T-cell (primary cell): ENCODE measurements around the gene OR4D1. TPM values are rescaled to one million over a fixed set of nuclear protein-coding genes. Genes with fewer than 3 reads are reported as not detected.
A peak's percentile ranks its signal among the peaks of the same experiment; 100 is the strongest.

Experiments used
- ATAC-seq, 4 experiments: fragments of 200-7000 bp in 3 of 4; fragments of 150-1000 bp in 1 of 4; cut with Tn5 transposase; replicated peaks in 1 of 4; 1 replicate in 3 of 4; 2 replicates in 1 of 4; pipeline ENCODE4 v1.10.0; 2021; ENCODE audit warnings: moderate library complexity in 3 of 4, mild to moderate bottlenecking in 2 of 4, moderate number of reproducible peaks in 1 of 4
- CTCF ChIA-PET, 2 donors: fragments of 300-600 bp; sonication (Branson Sonifier 250); formaldehyde crosslinking; loops; one replicate each; lab custom pipeline; 2022; ENCODE audit warnings: antibody characterized with exemption in 2 of 2; lab: Charles Lee
- POLR2A ChIA-PET, 2 donors: fragments of 300-600 bp; sonication (Branson Sonifier 250); formaldehyde crosslinking; loops; one replicate each; lab custom pipeline; 2022; ENCODE audit warnings: antibody characterized with exemption in 2 of 2; lab: Charles Lee
- DNase-seq, 35 experiments: peaks; one replicate each; pipeline versions ENCODE4 v3.0.0 to v3.0.0-alpha.2; 2013 to 2023
- H3K27ac ChIP-seq: one replicate; pipeline ENCODE4 v1.5.1; 2013; ENCODE audit warnings: low read length
- H3K27me3 ChIP-seq, 2 experiments: replicated peaks in 1 of 2; 1 replicate in 1 of 2; 2 replicates in 1 of 2; pipeline versions ENCODE4 v1.6.1 to v1.7.0; 2013; ENCODE audit warnings: low read length in 1 of 2, mixed read lengths in 1 of 2; ENCODE audit not compliant: control insufficient read depth in 2 of 2, insufficient read depth in 2 of 2; ENCODE audit errors: extremely low read depth in 1 of 2
- H3K36me3 ChIP-seq, 2 donors: 1 replicate in 1 of 2; 2 replicates in 1 of 2; pipeline versions ENCODE4 v1.6.1 to v1.7.0; 2013; ENCODE audit warnings: low read length in 1 of 2; ENCODE audit not compliant: control insufficient read depth in 2 of 2, insufficient read depth in 1 of 2; ENCODE audit errors: extremely low read depth in 1 of 2
- H3K4me1 ChIP-seq, 2 experiments: 1 replicate in 1 of 2; 2 replicates in 1 of 2; pipeline versions ENCODE4 v1.6.1 to v1.7.0; 2013; ENCODE audit warnings: low read length in 2 of 2, mixed read lengths in 1 of 2; ENCODE audit not compliant: insufficient read depth in 2 of 2, control insufficient read depth in 1 of 2; ENCODE audit errors: extremely low read depth in 1 of 2
- H3K4me3 ChIP-seq, 2 donors: 1 replicate in 1 of 2; 2 replicates in 1 of 2; pipeline versions ENCODE4 v1.5.1 to v1.7.0; 2013; ENCODE audit warnings: mild to moderate bottlenecking in 2 of 2, low read length in 1 of 2, moderate library complexity in 1 of 2; ENCODE audit not compliant: control insufficient read depth in 1 of 2; ENCODE audit errors: extremely low read depth in 1 of 2
- H3K9me3 ChIP-seq: 2 replicates; pipeline ENCODE4 v1.7.0; 2013
- H3K27ac Mint-ChIP-seq, 2 donors: one replicate each; pipeline ENCODE4 v1.8.0; 2020 to 2021; ENCODE audit warnings: mild to moderate bottlenecking in 2 of 2, mixed read lengths in 2 of 2
- H3K27me3 Mint-ChIP-seq, 2 donors: one replicate each; pipeline ENCODE4 v1.8.0; 2021 to 2022; ENCODE audit warnings: mixed read lengths in 2 of 2
- H3K36me3 Mint-ChIP-seq: one replicate; pipeline ENCODE4 v1.8.0; 2021; ENCODE audit warnings: mixed read lengths
- H3K4me1 Mint-ChIP-seq, 3 donors: one replicate each; pipeline ENCODE4 v1.8.0; 2020 to 2022; ENCODE audit warnings: mixed read lengths in 3 of 3, mild to moderate bottlenecking in 1 of 3
- H3K4me3 Mint-ChIP-seq, 3 donors: one replicate each; pipeline ENCODE4 v1.8.0; 2020 to 2022; ENCODE audit warnings: mild to moderate bottlenecking in 3 of 3, mixed read lengths in 3 of 3, moderate library complexity in 3 of 3
- H3K9me3 Mint-ChIP-seq, 3 donors: one replicate each; pipeline ENCODE4 v1.8.0; 2020 to 2022; ENCODE audit warnings: mixed read lengths in 3 of 3
- whole genome bisulfite sequencing: methylation state at CpG from one replicate; pipeline ENCODE4 v1.1.5; 2013; ENCODE audit warnings: missing lambda C conversion rate; ENCODE audit not compliant: insufficient coverage; 5-methylcytosine and 5-hydroxymethylcytosine counted together
- total RNA-seq, 35 experiments: library from RNA in 6 of 35; stranded (reverse) in 6 of 35; fragments of 120-200 nt in 1 of 35; gene quantifications; one replicate each; pipeline versions ENCODE4 v1.2.1 to v1.2.4 and lab custom pipeline; 2013 to 2026

Gene OR4D1
- total RNA-seq, 5 donors from 2014 or later (not counting 1 experiment from before 2014, with no cell fraction given), result 1.3 to 2.2 (median 1.8) TPM

DNA sequence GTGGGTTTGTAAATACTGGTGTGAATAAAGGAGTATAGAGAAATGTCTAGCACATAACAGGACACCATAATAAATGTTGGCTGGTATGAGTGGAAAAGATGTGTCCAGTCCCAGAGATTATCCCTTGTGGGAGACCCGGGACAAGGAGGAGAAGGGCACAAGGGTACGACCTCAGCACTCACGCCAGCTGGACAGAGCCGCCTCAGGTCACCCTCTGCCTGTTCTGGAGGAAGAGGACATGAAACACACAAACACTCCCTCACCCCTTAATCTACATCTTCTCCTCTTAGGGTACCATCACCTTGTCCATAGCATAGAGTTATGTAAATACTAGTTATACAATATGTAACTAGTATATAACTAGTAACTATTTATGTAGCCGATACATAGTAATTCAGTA lies 38.2 kb upstream of the OR4D1 start:
- H3K27ac ChIP-seq, result no peak overlapping the region
- no peak overlapping the region for H3K27ac Mint-ChIP-seq
- H3K4me1 Mint-ChIP-seq, result no peaks in the 10 kb centered on the region
- no peak for ATAC-seq
- no CpG with 5 or more reads among the region's 5 CpGs for WGBS
- POLR2A ChIA-PET, result no interaction called here
- no peak overlapping the region for H3K4me3 Mint-ChIP-seq
- DNase-seq, result no peak
- H3K4me1 ChIP-seq, result no peaks in the 10 kb centered on the region
- H3K36me3 Mint-ChIP-seq, result no peaks in the 10 kb centered on the region
- H3K4me3 ChIP-seq, result no peak overlapping the region
- H3K36me3 ChIP-seq, result no peaks in the 10 kb centered on the region
- peaks cover 0 to 3% of the 10 kb centered on the region in 2 donors for H3K27me3 Mint-ChIP-seq
- peaks cover 0 to 15% of the 10 kb centered on the region in 2 experiments for H3K27me3 ChIP-seq
- H3K9me3 ChIP-seq, result no peaks in the 10 kb centered on the region
- CTCF ChIA-PET, result interaction anchor here in 1 of 2 donors (0.7 to 1.4 kb wide), 3 partner anchors 22 to 110 kb away, joined by 3 to 4 read pairs (median 3); no protein-coding TSS in a partner anchor
- H3K9me3 Mint-ChIP-seq, result no peaks in the 10 kb centered on the region

DNA sequence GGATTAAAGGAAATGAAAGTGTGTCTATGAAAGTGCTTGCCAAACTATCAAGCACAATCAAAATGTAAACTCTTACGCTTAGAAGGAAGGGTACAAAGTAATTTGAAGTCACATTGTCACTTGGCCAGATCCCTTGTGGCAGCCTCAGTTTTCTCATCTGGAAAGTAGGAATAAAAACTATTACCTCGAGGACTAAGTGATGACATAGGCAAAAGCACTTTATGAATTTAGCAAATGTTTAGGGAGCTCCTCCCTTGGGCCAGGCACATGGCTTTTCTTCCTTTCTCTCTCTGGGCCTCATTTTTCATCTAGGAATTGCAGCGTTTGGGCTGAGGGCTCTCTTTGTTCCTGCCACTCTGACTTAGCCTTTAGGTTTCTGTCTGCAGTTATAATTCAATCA lies 36.5 kb upstream of the OR4D1 start:
- WGBS, result 58% methylated on average over 2 of the region's 3 CpGs
- Histone ChIP-seq H3K9me3 (no peaks in the 10 kb centered on the region), H3K27ac (no peak overlapping the region), H3K4me1 (no peaks in the 10 kb centered on the region), H3K4me3 (no peak overlapping the region), H3K36me3 (no peaks in the 10 kb centered on the region), H3K27me3 (peaks cover 0 to 27% of the 10 kb centered on the region in 2 experiments)
- ATAC-seq, result no peak
- Mint-ChIP-seq H3K4me3 (no peak overlapping the region), H3K27me3 (peaks cover 0 to 3% of the 10 kb centered on the region in 2 donors), H3K36me3 (no peaks in the 10 kb centered on the region), H3K4me1 (no peaks in the 10 kb centered on the region), H3K9me3 (no peaks in the 10 kb centered on the region), H3K27ac (no peak overlapping the region)
- CTCF ChIA-PET, result interaction anchor here in 1 of 2 donors (0.6 kb wide), 1 partner anchor 119 kb away, joined by 3 read pairs; no protein-coding TSS in a partner anchor
- no peak for DNase-seq
- POLR2A ChIA-PET, result no interaction called here

DNA sequence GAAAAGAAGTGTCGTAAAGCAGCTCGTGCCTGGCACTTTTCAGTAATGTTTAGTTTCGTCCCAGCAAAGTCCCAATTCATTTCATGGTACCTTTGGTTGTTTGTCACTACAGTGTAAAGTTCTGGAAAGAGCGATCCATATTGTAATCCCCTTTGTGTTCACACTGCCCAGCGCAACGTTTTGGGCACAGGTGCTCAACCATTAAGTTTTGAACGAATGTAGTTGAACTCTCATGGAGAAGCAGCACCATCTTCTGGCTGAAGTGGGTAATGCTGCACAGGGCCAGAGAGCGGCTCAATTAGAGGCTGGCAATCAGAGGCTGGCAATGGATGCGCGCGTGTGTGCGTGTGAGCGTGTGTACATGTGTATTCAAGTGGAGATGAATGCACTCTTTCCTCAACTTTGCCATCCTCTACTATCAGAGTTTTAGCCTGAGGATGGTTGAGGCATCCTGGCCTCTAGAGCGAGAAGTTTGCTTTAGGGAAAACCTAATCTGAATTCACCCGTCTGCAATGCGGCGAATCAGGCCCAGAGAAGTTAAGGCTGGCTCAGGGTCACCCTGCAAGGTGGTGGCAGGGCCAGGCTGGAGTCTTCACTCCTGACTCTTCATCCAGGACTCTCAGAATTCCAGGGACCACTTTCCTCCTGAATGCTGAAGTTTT lies 35.1 kb upstream of the OR4D1 start:
- Histone ChIP-seq H3K36me3 (no peaks in the 10 kb centered on the region), H3K27ac (no peak overlapping the region), H3K9me3 (no peaks in the 10 kb centered on the region), H3K27me3 (peaks cover 0 to 27% of the 10 kb centered on the region in 2 experiments), H3K4me1 (no peaks in the 10 kb centered on the region), H3K4me3 (no peak overlapping the region)
- Mint-ChIP-seq H3K4me3 (no peak overlapping the region), H3K4me1 (no peaks in the 10 kb centered on the region), H3K9me3 (no peaks in the 10 kb centered on the region), H3K27me3 (peaks cover 0 to 8% of the 10 kb centered on the region in 2 donors), H3K27ac (no peak overlapping the region), H3K36me3 (peaks cover 3% of the 10 kb centered on the region)
- ChIA-PET CTCF (interaction anchor here (0.5 to 1.0 kb wide), 5 partner anchors 114 to 1631 kb away, joined by 3 to 4 read pairs (median 3); no protein-coding TSS in a partner anchor), POLR2A (no interaction called here)
- DNase-seq (peak; percentile 53 to 89 (median 78)), ATAC-seq (peak; percentile 88 to 94 (median 90))
- WGBS, result 36% methylated on average over 7 of the region's 17 CpGs

DNA sequence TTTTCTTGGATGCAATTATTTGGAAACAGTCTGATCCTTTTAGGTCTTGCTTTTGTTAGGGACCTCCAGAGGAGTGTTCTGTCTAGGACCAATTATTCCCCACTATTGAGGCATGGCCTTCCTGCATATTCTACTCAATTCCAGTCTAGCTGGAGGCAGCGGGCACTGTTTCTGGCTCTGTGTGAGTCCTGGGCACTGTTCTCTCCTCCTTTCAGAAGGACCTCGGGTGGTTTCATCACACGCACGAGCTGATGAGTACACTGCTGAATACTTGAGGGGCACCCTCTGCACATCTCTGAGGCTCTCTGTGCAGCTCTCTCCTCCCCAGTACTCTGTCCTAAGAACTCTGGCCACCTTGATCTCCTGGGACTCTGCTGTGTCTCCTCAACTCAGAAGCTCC lies 34.2 kb upstream of the OR4D1 start:
- H3K4me1 ChIP-seq, result no peaks in the 10 kb centered on the region
- H3K9me3 Mint-ChIP-seq, result no peaks in the 10 kb centered on the region
- H3K27me3 ChIP-seq, result peaks cover 0 to 27% of the 10 kb centered on the region in 2 experiments
- no peaks in the 10 kb centered on the region for H3K4me1 Mint-ChIP-seq
- H3K9me3 ChIP-seq, result no peaks in the 10 kb centered on the region
- 92% methylated on average over 4 of the region's 4 CpGs for WGBS
- no peak for ATAC-seq
- no peak overlapping the region for H3K27ac ChIP-seq
- H3K27me3 Mint-ChIP-seq, result peaks cover 0 to 10% of the 10 kb centered on the region in 2 donors
- H3K27ac Mint-ChIP-seq, result no peak overlapping the region
- H3K4me3 Mint-ChIP-seq, result no peak overlapping the region
- ChIA-PET CTCF (interaction anchor here (0.6 to 0.9 kb wide), 5 partner anchors 56 to 258 kb away, joined by 3 to 6 read pairs (median 3); no protein-coding TSS in a partner anchor), POLR2A (no interaction called here)
- no peak overlapping the region for H3K4me3 ChIP-seq
- H3K36me3 Mint-ChIP-seq, result peaks cover 3% of the 10 kb centered on the region
- H3K36me3 ChIP-seq, result no peaks in the 10 kb centered on the region
- no peak for DNase-seq

DNA sequence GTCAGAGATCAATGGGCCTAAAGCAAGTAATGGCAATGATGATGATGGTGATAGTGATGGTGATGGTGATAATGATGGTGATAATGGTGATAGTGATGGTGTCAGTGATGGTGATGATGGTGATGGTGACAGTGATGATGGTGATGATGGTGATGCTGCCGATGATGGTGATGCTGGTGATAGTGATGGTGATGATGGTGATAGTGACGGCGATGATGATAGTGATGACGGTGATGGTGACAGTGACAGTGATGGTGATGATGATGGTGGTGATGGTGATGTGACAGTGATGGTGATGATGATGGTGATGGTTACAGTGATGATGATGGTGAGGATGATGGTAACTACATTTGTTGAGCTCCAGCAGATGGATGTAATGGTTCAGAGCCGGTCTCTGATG lies 30.8 kb upstream of the OR4D1 start:
- no peak for DNase-seq
- Histone ChIP-seq H3K27me3 (peaks cover 0 to 19% of the 10 kb centered on the region in 2 experiments), H3K36me3 (no peaks in the 10 kb centered on the region), H3K9me3 (no peaks in the 10 kb centered on the region), H3K4me3 (no peak overlapping the region), H3K4me1 (no peaks in the 10 kb centered on the region), H3K27ac (no peak overlapping the region)
- 88% methylated on average over 4 of the region's 5 CpGs for WGBS
- ATAC-seq, result no peak
- CTCF ChIA-PET, result no interaction called here
- POLR2A ChIA-PET, result no interaction called here
- Mint-ChIP-seq H3K4me1 (peaks cover 5 to 13% (median 6%) of the 10 kb centered on the region in 3 donors), H3K36me3 (peaks cover 3% of the 10 kb centered on the region), H3K4me3 (no peak overlapping the region), H3K9me3 (no peaks in the 10 kb centered on the region), H3K27me3 (peaks cover 5 to 14% of the 10 kb centered on the region in 2 donors), H3K27ac (no peak overlapping the region)

DNA sequence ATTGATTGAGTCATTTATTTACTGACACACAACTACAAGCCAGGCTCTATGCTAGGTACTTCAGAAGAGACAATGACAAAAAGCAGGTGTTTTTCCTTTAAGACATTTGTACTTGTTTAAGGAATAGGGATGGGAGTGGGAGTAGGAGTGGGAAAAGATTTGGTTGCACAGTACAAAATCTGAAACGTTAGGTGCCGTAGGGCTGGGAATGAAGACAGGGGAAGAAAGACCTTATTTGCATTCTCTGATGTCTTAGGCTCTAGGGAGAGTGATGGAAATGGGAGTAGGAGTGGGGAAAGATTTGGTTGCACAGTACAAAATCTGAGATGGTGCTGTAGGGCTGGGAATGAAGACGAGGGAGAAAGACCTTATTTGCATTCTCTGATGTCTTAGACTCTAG lies 28.7 kb upstream of the OR4D1 start:
- WGBS, result 68% methylated on average over 3 of the region's 3 CpGs
- ATAC-seq (no peak), DNase-seq (no peak)
- peaks cover 3% of the 10 kb centered on the region for H3K36me3 Mint-ChIP-seq
- H3K27ac Mint-ChIP-seq, result no peak overlapping the region
- H3K27me3 Mint-ChIP-seq, result peaks cover 5 to 14% of the 10 kb centered on the region in 2 donors
- peaks cover 0 to 12% of the 10 kb centered on the region in 2 experiments for H3K27me3 ChIP-seq
- H3K27ac ChIP-seq, result no peak overlapping the region
- no peak overlapping the region for H3K4me3 Mint-ChIP-seq
- peaks cover 9 to 23% (median 11%) of the 10 kb centered on the region in 3 donors for H3K4me1 Mint-ChIP-seq
- no peaks in the 10 kb centered on the region for H3K36me3 ChIP-seq
- H3K9me3 ChIP-seq, result no peaks in the 10 kb centered on the region
- CTCF ChIA-PET, result interaction anchor here in 1 of 2 donors (1.0 to 4.6 kb wide), 2 partner anchors 34 to 52 kb away, joined by 3 to 38 read pairs; no protein-coding TSS in a partner anchor
- POLR2A ChIA-PET, result no interaction called here
- H3K4me1 ChIP-seq, result no peaks in the 10 kb centered on the region
- no peak overlapping the region for H3K4me3 ChIP-seq
- no peaks in the 10 kb centered on the region for H3K9me3 Mint-ChIP-seq
